Activated T-cell treated with anti-CD3 and anti-CD28 coated beads, Interleukin-2, amount 50 U/mL, for 72 hours (primary cell): ENCODE results near the gene DCP2. TPM values are rescaled to one million over a fixed set of nuclear protein-coding genes. Genes with fewer than 3 reads are reported as not detected.
A peak's percentile ranks its signal among the peaks of the same experiment; 100 is the strongest.

ENCODE experiments used
- ATAC-seq, 2 donors: fragments of 150-1000 bp; cut with Tn5 transposase; replicated peaks in 1 of 2; 2 replicates each; pipeline ENCODE4 v1.10.0; 2021; ENCODE audit warnings: moderate library complexity in 2 of 2, mild to moderate bottlenecking in 1 of 2
- DNase-seq, 2 donors: peaks; one replicate each; pipeline ENCODE4 v3.0.0; 2021 to 2022; ENCODE audit warnings: mixed read lengths in 1 of 2
- H3K27ac Mint-ChIP-seq: one replicate; pipeline ENCODE4 v1.8.0; 2022; ENCODE audit warnings: mild to moderate bottlenecking, moderate library complexity, mixed read lengths
- H3K27me3 Mint-ChIP-seq: one replicate; pipeline ENCODE4 v1.8.0; 2022; ENCODE audit warnings: low read depth, mixed read lengths
- H3K36me3 Mint-ChIP-seq, 2 donors: one replicate each; pipeline ENCODE4 v1.8.0; 2022; ENCODE audit warnings: mixed read lengths in 2 of 2, mild to moderate bottlenecking in 1 of 2; ENCODE audit not compliant: insufficient read depth in 2 of 2
- H3K4me1 Mint-ChIP-seq: one replicate; pipeline ENCODE4 v1.8.0; 2022; ENCODE audit warnings: low read depth, mixed read lengths
- H3K4me3 Mint-ChIP-seq, 2 donors: one replicate each; pipeline ENCODE4 v1.8.0; 2022; ENCODE audit warnings: mild to moderate bottlenecking in 2 of 2, mixed read lengths in 2 of 2, moderate library complexity in 2 of 2
- H3K9me3 Mint-ChIP-seq, 2 donors: one replicate each; pipeline ENCODE4 v1.8.0; 2022; ENCODE audit warnings: mixed read lengths in 2 of 2
- total RNA-seq, 2 donors: library from RNA; stranded (reverse); gene quantifications; one replicate each; pipeline ENCODE4 v1.2.3, GENCODE V29; 2022

DCP2 gene
- total RNA-seq, 2 donors from 2014 or later: 113 to 138 TPM

DNA sequence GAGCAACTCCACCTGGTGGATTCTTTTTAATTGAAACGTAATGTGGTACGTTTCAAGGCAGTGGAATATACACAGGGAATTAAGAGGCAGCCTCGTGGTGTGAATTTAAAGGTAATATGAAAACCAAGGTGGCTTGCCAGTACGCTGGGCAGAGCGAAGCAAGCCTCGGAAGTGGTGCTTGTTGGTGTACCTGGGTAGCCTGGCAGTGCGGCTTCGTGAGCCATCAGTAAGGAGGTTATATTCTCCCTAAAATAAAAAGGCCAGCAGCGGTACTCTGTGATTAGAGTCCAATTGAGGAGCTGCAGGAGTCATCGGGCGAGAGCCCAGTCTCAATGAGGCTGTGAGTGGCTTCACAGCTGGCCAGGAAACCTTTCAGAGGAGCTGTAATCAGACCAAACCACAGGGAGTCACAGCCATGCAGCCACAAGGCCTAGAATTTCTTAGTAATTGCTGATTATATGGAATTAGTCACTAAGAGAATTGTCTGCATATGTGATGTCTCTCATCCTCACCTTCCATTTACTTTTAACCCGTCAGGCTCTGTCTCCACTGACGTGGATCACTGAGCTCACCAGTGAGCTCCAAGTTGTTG, 57.7 kb downstream of the DCP2 start:
- peak; percentile 38 to 56 for ATAC-seq
- no peaks in the 10 kb centered on the region for H3K27me3 Mint-ChIP-seq
- peaks cover 0 to 2% of the 10 kb centered on the region in 2 donors for H3K36me3 Mint-ChIP-seq
- DNase-seq: no peak
- no peak overlapping the region for H3K27ac Mint-ChIP-seq
- H3K9me3 Mint-ChIP-seq: no peaks in the 10 kb centered on the region
- no peak overlapping the region for H3K4me3 Mint-ChIP-seq
- H3K4me1 Mint-ChIP-seq: no peaks in the 10 kb centered on the region

DNA sequence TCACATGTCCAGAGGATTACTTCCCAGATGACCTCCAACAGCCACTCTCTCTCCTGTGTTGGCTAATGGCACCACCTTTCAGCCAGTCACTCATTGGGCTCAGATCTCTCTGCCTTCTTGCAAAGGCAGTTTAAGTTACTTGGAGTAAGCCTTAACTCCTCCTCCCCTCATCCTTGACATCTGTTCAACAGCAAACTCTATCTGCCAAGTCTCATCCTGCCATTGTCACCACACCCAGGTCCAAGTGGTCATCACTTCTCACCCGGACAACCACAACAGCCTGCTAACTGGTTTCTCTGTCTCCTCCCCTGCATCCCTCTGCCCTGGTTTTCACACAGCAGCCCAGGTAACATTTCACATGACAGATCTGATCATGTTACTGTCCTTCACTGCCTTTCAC, 58.5 kb downstream of the DCP2 start:
- H3K4me1 Mint-ChIP-seq: no peaks in the 10 kb centered on the region

DNA sequence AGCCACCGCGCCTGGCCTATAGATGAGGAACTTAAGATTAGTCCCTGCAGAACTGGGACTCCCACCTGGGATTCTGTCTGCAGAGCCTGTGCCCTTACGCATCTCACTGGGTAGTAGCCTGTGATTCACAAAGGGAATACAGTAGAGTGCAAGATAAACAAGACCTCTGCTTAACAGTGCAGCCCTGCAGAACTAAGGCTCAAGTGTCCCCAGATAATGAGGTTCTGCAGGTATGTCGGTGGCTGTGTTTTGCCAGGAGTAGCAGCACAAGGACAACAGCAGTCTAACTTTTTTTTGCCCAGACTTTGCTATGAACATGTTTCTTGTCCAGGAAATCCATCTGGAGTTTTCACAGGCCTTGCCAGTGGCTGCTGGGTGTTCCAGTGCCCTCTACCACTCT, 59.7 kb downstream of the DCP2 start:
- no peaks in the 10 kb centered on the region for H3K4me1 Mint-ChIP-seq
- ATAC-seq: no peak
- no peaks in the 10 kb centered on the region for H3K27me3 Mint-ChIP-seq
- H3K4me3 Mint-ChIP-seq: no peak overlapping the region
- DNase-seq: no peak
- H3K27ac Mint-ChIP-seq: no peak overlapping the region
- H3K36me3 Mint-ChIP-seq: no peaks in the 10 kb centered on the region
- H3K9me3 Mint-ChIP-seq: no peaks in the 10 kb centered on the region

More for the DNA sequence above, 58.5 kb downstream of the DCP2 start:
- H3K9me3 Mint-ChIP-seq: no peaks in the 10 kb centered on the region
- H3K27ac Mint-ChIP-seq: no peak overlapping the region
- no peak overlapping the region for H3K4me3 Mint-ChIP-seq
- no peak for ATAC-seq
- DNase-seq: no peak
- H3K36me3 Mint-ChIP-seq: no peaks in the 10 kb centered on the region
- H3K27me3 Mint-ChIP-seq: no peaks in the 10 kb centered on the region

DNA sequence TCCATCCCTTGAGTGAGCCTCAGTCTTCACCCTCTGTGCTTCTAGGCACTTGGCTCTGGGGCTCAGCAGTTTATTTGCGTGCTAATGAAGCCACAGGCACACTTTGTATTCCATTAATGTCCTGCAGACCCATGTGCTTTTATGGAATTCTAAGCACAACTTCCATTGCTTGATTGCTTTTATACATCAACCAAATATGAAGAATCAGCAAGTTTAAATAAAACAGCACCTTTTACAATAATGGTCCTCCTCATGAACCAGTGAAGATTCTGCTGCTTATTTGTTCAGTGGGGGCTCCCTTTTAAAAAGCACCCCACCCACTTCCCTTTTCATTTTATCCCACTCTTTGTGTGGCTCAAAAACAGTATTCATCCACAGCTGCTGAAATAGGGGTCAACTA, 60.2 kb downstream of the DCP2 start:
- H3K9me3 Mint-ChIP-seq: no peaks in the 10 kb centered on the region
- H3K4me3 Mint-ChIP-seq: no peak overlapping the region
- DNase-seq (no peak), ATAC-seq (no peak)
- H3K4me1 Mint-ChIP-seq: no peaks in the 10 kb centered on the region
- no peaks in the 10 kb centered on the region for H3K36me3 Mint-ChIP-seq
- no peak overlapping the region for H3K27ac Mint-ChIP-seq
- H3K27me3 Mint-ChIP-seq: no peaks in the 10 kb centered on the region

DNA sequence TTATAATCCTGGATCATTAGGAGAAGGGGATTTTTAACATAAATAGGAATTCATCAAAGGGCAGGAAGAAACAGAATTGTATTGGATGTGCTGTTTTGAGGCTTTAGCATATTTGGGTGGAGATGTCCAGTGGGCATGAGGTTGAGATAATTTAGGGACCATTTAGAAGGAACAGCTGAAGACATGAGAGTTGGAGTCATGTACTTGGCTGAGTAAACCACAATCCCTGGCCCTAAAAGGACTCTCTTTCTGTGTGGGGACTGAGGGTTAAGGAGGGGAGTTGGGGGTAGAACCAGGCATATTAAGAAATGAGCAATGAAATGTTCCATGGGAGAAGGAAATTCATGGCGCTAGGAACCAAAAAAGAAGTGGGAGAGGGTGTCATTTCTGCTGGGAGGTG, 61.5 kb downstream of the DCP2 start:
- H3K9me3 Mint-ChIP-seq: no peaks in the 10 kb centered on the region
- no peak for DNase-seq
- no peak overlapping the region for H3K27ac Mint-ChIP-seq
- no peak for ATAC-seq
- no peak overlapping the region for H3K4me3 Mint-ChIP-seq
- no peaks in the 10 kb centered on the region for H3K4me1 Mint-ChIP-seq
- H3K36me3 Mint-ChIP-seq: no peaks in the 10 kb centered on the region
- H3K27me3 Mint-ChIP-seq: no peaks in the 10 kb centered on the region

DNA sequence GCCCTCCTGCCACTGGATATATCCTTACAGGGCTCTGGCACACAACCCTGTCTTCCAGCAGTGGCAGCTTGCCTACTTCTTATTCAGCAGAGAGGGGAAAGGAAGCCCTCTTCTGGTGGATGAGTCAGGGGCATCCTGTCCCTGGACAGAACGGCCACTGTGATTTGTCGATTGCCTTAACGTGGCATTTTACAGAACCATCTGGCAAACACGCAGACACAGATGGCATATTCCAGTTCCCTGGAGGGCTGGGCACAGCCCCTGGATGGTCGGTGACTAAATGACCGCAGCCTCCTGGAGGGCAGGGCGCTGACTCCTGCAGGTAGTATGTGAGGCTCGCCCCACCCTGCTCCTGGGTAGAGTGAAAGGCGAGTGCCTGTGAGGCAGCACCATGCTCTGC, 62.1 kb downstream of the DCP2 start:
- H3K27me3 Mint-ChIP-seq: no peaks in the 10 kb centered on the region
- no peaks in the 10 kb centered on the region for H3K4me1 Mint-ChIP-seq
- no peak overlapping the region for H3K4me3 Mint-ChIP-seq
- H3K36me3 Mint-ChIP-seq: no peaks in the 10 kb centered on the region
- no peak for ATAC-seq
- no peaks in the 10 kb centered on the region for H3K9me3 Mint-ChIP-seq
- no peak overlapping the region for H3K27ac Mint-ChIP-seq
- no peak for DNase-seq

DNA sequence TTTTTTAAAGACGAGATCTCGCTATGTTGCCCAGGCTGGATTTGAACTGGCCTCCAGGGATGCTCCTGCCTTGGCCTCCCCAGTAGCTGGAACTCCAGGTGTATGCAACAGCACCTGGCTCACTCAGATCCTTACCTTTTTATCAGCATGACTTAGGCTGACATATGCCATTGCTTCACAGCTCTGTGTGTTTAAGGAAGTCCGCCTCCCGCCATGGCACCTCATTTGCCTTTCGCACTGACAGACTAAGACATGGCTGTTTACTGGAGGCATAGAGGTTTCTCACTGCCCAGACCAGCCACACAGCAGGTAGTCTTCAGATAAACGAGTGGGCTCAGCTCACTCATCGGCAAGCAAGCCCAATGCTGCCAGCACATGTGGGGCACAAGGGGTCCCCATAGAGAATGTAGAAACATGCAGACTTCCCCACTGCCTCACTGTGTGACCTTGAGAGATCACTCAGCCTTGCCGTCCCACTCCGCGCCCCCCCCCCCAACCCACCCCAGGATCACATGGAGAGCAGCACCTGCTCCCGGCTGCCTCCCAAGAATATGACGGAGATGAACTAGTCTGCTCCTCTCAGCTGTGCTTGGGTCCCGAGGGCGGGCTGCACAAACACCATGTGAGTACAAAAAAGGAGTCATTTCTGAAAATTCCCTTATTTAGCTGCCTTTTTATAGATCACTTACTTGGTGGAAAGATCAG, 62.8 kb downstream of the DCP2 start:
- Mint-ChIP-seq H3K27me3 (no peaks in the 10 kb centered on the region), H3K27ac (no peak overlapping the region), H3K4me3 (no peak overlapping the region), H3K36me3 (no peaks in the 10 kb centered on the region), H3K9me3 (no peaks in the 10 kb centered on the region), H3K4me1 (no peaks in the 10 kb centered on the region)
- DNase-seq (no peak), ATAC-seq (no peak)

DNA sequence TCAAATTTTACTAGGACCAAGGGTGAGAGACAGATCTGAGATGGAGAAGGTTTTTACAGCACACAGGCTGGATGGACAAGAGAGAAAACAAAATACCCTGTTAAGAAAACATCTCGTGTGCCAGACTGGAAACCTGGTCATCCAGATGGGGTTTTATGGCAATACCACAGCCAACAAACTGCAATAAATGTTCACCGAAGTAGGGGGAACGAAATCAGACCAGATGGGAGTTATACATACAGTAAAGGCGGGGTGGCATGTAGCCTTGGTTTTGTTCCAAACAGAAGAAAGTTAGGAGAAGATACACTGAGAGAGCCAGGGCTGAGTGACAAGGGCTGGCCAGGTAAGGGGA, 63.3 kb downstream of the DCP2 start:
- ATAC-seq (no peak), DNase-seq (no peak)
- no peak overlapping the region for H3K27ac Mint-ChIP-seq
- H3K4me3 Mint-ChIP-seq: no peak overlapping the region
- H3K9me3 Mint-ChIP-seq: no peaks in the 10 kb centered on the region
- H3K36me3 Mint-ChIP-seq: no peaks in the 10 kb centered on the region
- H3K27me3 Mint-ChIP-seq: no peaks in the 10 kb centered on the region
- no peaks in the 10 kb centered on the region for H3K4me1 Mint-ChIP-seq

DNA sequence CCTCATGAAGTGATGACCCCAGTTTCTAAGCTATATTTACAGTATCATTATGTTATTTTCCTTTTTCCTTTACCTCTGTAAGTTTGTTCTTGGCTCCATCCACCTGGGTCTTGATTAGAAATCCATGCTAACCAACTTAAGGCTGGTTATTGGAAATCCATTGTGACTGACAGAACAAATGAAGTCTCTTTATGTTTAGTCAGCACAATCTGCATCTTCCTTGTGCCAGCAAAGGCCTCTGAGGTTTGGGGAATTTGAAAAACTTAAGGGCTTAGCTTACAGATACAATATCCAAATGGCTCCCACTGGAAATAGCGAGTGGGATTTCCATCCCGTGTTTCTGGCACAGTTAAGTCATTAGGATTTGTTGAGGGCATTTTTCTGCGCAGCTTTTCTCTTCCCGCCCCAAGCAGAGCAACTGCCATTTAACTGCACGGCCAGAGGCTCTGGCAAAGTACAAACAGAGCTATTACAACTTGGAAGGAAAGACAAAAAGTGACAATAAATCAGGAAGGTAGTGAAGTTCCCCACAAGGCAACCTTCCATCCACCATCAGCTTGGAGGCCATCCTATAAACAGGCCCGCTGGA, 64.2 kb downstream of the DCP2 start:
- Mint-ChIP-seq H3K36me3 (no peaks in the 10 kb centered on the region), H3K27ac (no peak overlapping the region), H3K27me3 (no peaks in the 10 kb centered on the region), H3K4me3 (no peak overlapping the region), H3K9me3 (no peaks in the 10 kb centered on the region), H3K4me1 (no peaks in the 10 kb centered on the region)
- no peak for ATAC-seq
- DNase-seq: no peak

DNA sequence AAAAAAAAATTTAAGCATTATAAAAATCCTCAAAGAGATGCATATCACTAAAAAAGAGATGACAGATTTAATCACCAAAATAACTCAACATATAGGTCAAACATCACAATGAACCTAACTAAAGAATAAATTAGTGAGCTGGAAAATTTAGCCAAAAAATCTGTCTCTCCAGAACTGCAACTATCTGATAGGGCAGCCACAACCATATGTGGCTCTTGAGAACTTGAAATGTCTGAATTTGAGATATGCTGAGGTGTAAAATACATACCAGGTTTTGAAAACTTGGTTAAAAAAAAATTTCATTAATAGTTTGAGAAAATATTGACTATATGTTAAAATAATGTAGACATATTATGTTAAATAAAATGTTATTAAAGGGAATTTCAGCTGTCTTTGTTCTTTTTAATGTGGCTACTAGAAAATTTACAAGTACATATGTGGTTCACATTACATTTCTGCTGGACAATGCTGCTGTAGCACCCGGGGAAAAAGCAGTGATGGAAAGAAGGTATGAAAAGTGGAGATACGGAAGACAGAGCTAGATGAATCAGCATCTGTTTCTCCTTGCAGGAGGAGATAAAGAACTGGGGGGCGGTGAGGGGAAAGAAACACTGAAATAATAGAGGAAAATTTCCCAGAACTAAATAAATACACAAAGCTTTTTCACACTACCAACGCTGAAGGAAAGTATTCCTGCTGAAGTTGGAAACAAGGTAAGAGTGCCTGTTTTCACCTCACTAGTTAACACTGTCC, 66.1 kb downstream of the DCP2 start:
- ATAC-seq: no peak
- H3K27me3 Mint-ChIP-seq: no peaks in the 10 kb centered on the region
- H3K4me1 Mint-ChIP-seq: no peaks in the 10 kb centered on the region
- no peak for DNase-seq
- H3K9me3 Mint-ChIP-seq: no peaks in the 10 kb centered on the region
- no peak overlapping the region for H3K4me3 Mint-ChIP-seq
- H3K27ac Mint-ChIP-seq: no peak overlapping the region
- H3K36me3 Mint-ChIP-seq: no peaks in the 10 kb centered on the region

DNA sequence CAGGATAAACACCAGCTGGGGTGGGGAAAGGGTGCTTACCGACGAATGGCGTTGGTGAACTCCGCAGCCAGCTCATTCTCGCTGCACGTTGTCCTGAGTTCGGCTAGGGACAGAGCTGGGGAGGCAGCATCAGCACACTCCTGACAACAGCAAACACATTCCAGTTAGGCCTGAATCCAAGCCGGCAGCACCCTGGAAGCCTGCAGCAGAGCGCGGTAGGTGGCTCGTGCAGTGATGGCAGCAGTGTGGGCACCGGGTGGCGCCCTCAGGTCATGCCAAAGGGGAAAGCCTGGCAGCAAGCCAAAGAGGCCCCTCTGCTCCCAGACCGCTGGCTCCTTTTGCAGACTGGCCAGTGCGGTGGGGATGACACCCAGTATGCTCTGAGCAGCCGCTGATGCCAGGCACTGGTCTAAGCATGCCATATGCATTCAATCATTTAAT, 66.9 kb downstream of the DCP2 start:
- ATAC-seq (peak; percentile 39 to 40), DNase-seq (peak; percentile 30)
- no peaks in the 10 kb centered on the region for H3K9me3 Mint-ChIP-seq
- no peak overlapping the region for H3K27ac Mint-ChIP-seq
- H3K4me3 Mint-ChIP-seq: no peak overlapping the region
- H3K36me3 Mint-ChIP-seq: no peaks in the 10 kb centered on the region
- no peaks in the 10 kb centered on the region for H3K27me3 Mint-ChIP-seq
- H3K4me1 Mint-ChIP-seq: no peaks in the 10 kb centered on the region

DNA sequence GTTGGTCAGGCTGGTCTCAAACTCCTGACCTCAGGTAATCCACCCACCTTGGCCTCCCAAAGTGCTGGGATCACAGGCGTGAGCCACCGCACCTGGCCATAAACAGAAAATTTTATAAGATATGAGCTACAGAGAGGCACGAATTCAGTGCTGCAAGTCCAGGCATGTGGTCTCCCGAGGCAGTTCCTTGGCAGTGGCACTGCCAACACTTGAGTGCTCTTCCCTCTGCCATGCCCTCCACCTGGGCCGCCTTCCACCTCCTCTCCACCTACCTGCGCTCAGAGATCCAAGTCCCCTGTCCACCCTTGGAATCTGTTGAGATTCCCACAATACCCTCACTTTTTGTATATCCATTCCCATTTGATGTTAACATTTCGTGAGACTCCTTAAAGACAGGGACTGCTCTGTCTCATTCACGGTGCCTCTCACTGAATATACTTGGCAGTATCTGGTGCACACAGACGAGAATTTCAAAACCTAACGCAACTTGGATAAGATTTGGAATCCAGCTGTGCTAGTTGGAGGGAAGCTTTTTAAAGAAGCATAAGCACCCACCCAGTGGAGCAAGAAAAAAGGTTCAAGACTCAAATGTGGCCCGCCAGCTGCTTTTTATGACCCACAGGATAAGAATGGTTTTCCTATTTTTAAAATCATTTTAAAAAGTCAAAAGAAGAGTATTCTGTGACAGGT, 68.3 kb downstream of the DCP2 start:
- Mint-ChIP-seq H3K4me3 (no peak overlapping the region), H3K27me3 (no peaks in the 10 kb centered on the region), H3K27ac (no peak overlapping the region), H3K4me1 (no peaks in the 10 kb centered on the region), H3K9me3 (no peaks in the 10 kb centered on the region), H3K36me3 (no peaks in the 10 kb centered on the region)
- ATAC-seq (no peak), DNase-seq (no peak)

DNA sequence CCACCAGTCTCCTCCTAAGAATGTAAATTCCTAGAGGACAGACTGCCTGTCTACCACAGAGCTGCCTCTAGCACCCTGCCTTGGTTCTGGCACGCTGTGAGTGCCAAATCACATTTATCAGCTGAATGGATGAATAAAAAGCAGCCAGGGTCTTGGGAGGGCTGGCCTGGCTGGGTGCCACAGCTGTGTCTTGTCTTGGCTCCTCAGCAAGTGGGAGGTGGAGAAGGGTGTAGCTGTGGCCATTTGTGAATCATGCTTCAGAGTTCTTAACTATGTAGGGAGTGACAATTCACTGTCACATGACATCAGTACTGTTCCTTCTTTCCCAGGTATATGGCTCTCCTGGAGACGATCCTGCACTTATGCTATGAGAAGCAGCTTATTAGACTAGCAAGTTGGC, 70.6 kb downstream of the DCP2 start:
- H3K4me1 Mint-ChIP-seq: peaks cover 10% of the 10 kb centered on the region
- H3K36me3 Mint-ChIP-seq: no peaks in the 10 kb centered on the region
- H3K9me3 Mint-ChIP-seq: no peaks in the 10 kb centered on the region
- DNase-seq (no peak), ATAC-seq (no peak)
- H3K4me3 Mint-ChIP-seq: no peak overlapping the region
- no peaks in the 10 kb centered on the region for H3K27me3 Mint-ChIP-seq
- H3K27ac Mint-ChIP-seq: no peak overlapping the region
